NCI-H510A treated with DMSO at 0.1 percent for 48 hours (cell line): ENCODE results near the gene ACAD11.

Experiments used
- DNase-seq: peaks from one replicate; lab custom pipeline; 2025; lab: John Stamatoyannopoulos, UW

The ACAD11 gene

GRCh38 chr3:132659365-132660051 lies at the start of gene ACAD11:
Gene ACAD11, minus strand, starts transcription at chr3:132659809. Its CDS starts 58 bp downstream, at chr3:132659751.
- no peak for DNase-seq

- no peak for DNase-seq
These were observed 44.1 kb upstream of the ACAD11 start for GRCh38 chr3:132703733-132704132.

GRCh38 chr3:132695422-132695821 lies 35.8 kb upstream of the ACAD11 start:
- DNase-seq = no peak

GRCh38 chr3:132694991-132695390 lies 35.4 kb upstream of the ACAD11 start:
- DNase-seq = no peak

- DNase-seq = no peak
These were observed 30.4 kb upstream of the ACAD11 start for GRCh38 chr3:132690040-132690439.

GRCh38 chr3:132682201-132682600 lies 22.6 kb upstream of the ACAD11 start:
- DNase-seq = no peak

- no peak for DNase-seq
These were observed 21.8 kb upstream of the ACAD11 start for GRCh38 chr3:132681421-132681820.

- no peak for DNase-seq
These were observed 20.3 kb upstream of the ACAD11 start for GRCh38 chr3:132679911-132680310.

- no peak for DNase-seq
These were observed 15.8 kb upstream of the ACAD11 start for GRCh38 chr3:132675408-132675807.

- DNase-seq = no peak
These were observed 9.7 kb upstream of the ACAD11 start for GRCh38 chr3:132669256-132669777.

GRCh38 chr3:132665230-132665745 lies 5.7 kb upstream of the ACAD11 start:
- DNase-seq = no peak

GRCh38 chr3:132662212-132662611 lies 2.6 kb upstream of the ACAD11 start:
- DNase-seq = peak; percentile 7

- DNase-seq = peak; percentile 6
These were observed 1.5 kb upstream of the ACAD11 start for GRCh38 chr3:132661101-132661500.

- peak; percentile 18 for DNase-seq
These were observed 1.1 kb upstream of the ACAD11 start for GRCh38 chr3:132660811-132661070.

GRCh38 chr3:132660052-132660810 lies 622 bp upstream of the ACAD11 start, which contains the start of gene UBA5:
Gene UBA5, plus strand, starts transcription at chr3:132660329. Its CDS starts 209 bp downstream, at chr3:132660538.
- DNase-seq = peak; percentile 52

- DNase-seq = peak; percentile 4
These were observed 627 bp downstream of the ACAD11 start for GRCh38 chr3:132659000-132659364.

GRCh38 chr3:132657869-132658747 lies 1.5 kb downstream of the ACAD11 start:
- DNase-seq = no peak

- no peak for DNase-seq
These were observed 4.1 kb downstream of the ACAD11 start for GRCh38 chr3:132655471-132655870.

GRCh38 chr3:132654721-132655120 lies 4.9 kb downstream of the ACAD11 start:
- no peak for DNase-seq

GRCh38 chr3:132654190-132654589 lies 5.4 kb downstream of the ACAD11 start:
- DNase-seq = no peak

GRCh38 chr3:132652640-132653270 lies 6.9 kb downstream of the ACAD11 start:
- no peak for DNase-seq

GRCh38 chr3:132650153-132650552 lies 9.5 kb downstream of the ACAD11 start:
- DNase-seq = no peak
